ENCODE measurements around the gene CDKAL1. TPM values are rescaled to one million over a fixed set of nuclear protein-coding genes. Genes with fewer than 3 reads are reported as not detected.
"Not testable (repeated sequence)": the region's sequence is repeated elsewhere in the genome, so short reads cannot be mapped to it uniquely, and the experiment has no call there.

The CDKAL1 gene
- total RNA-seq, 1 donor from 2014 or later: 11.2 TPM

GRCh38 chr6:20706238-20706938, 172.1 kb downstream of the CDKAL1 start:
- no peak for DNase-seq (ENCODE audit: extremely low read depth, low read depth, low spot score)

GRCh38 chr6:20706939-20707485, 172.8 kb downstream of the CDKAL1 start:
- no peak for DNase-seq (ENCODE audit: extremely low read depth, low read depth, low spot score)

- DNase-seq (ENCODE audit: extremely low read depth, low read depth, low spot score): no peak
Observed at GRCh38 chr6:20707870-20708269, 173.6 kb downstream of the CDKAL1 start.

- no peak for DNase-seq (ENCODE audit: extremely low read depth, low read depth, low spot score)
Observed at GRCh38 chr6:20708367-20709124, 174.3 kb downstream of the CDKAL1 start.

- no peak for DNase-seq (ENCODE audit: extremely low read depth, low read depth, low spot score)
Observed at GRCh38 chr6:20709451-20709850, 175.2 kb downstream of the CDKAL1 start.

- no peak for DNase-seq (ENCODE audit: extremely low read depth, low read depth, low spot score)
Observed at GRCh38 chr6:20710341-20710740, 176.1 kb downstream of the CDKAL1 start.

GRCh38 chr6:20711518-20711917, 177.3 kb downstream of the CDKAL1 start:
- no peak for DNase-seq (ENCODE audit: extremely low read depth, low read depth, low spot score)

GRCh38 chr6:20712011-20712410, 177.8 kb downstream of the CDKAL1 start:
- DNase-seq (ENCODE audit: extremely low read depth, low read depth, low spot score): no peak

- DNase-seq (ENCODE audit: extremely low read depth, low read depth, low spot score): no peak
Observed at GRCh38 chr6:20715135-20715806, 181.0 kb downstream of the CDKAL1 start.

GRCh38 chr6:20716865-20717264, 182.6 kb downstream of the CDKAL1 start:
- no peak for DNase-seq (ENCODE audit: extremely low read depth, low read depth, low spot score)

- DNase-seq (ENCODE audit: extremely low read depth, low read depth, low spot score): no peak
Observed at GRCh38 chr6:20717743-20718142, 183.5 kb downstream of the CDKAL1 start.

- DNase-seq (ENCODE audit: extremely low read depth, low read depth, low spot score): no peak
Observed at GRCh38 chr6:20718705-20719653, 184.7 kb downstream of the CDKAL1 start.

GRCh38 chr6:20719980-20720379, 185.7 kb downstream of the CDKAL1 start:
- DNase-seq (ENCODE audit: extremely low read depth, low read depth, low spot score): no peak

GRCh38 chr6:20721121-20721520, 186.9 kb downstream of the CDKAL1 start:
- not testable (repeated sequence) for DNase-seq (ENCODE audit: extremely low read depth, low read depth, low spot score)

- DNase-seq (ENCODE audit: extremely low read depth, low read depth, low spot score): no peak
Observed at GRCh38 chr6:20722455-20722854, 188.2 kb downstream of the CDKAL1 start.

- no peak for DNase-seq (ENCODE audit: extremely low read depth, low read depth, low spot score)
Observed at GRCh38 chr6:20723236-20723635, 189.0 kb downstream of the CDKAL1 start.

- DNase-seq (ENCODE audit: extremely low read depth, low read depth, low spot score): no peak
Observed at GRCh38 chr6:20724443-20725190, 190.4 kb downstream of the CDKAL1 start.

GRCh38 chr6:20725235-20725634, 191.0 kb downstream of the CDKAL1 start:
- DNase-seq (ENCODE audit: extremely low read depth, low read depth, low spot score): not testable (repeated sequence)

GRCh38 chr6:20729086-20729485, 194.8 kb downstream of the CDKAL1 start:
- no peak for DNase-seq (ENCODE audit: extremely low read depth, low read depth, low spot score)

- DNase-seq (ENCODE audit: extremely low read depth, low read depth, low spot score): not testable (repeated sequence)
Observed at GRCh38 chr6:20732362-20732761, 198.1 kb downstream of the CDKAL1 start.

Data from glomerular endothelial cell (primary cell).